IMR-90 (cell line): ENCODE results near the gene MARCHF6.

ENCODE experiments used
- CEBPB ChIP-seq: IDR thresholded peaks from 2 replicates; pipeline ENCODE4 v1.6.1; 2012; ENCODE audit warnings: low read depth, low read length, improper control_type of control experiment
- MAFK ChIP-seq: IDR thresholded peaks from 2 replicates; pipeline ENCODE4 v1.6.1; 2012; ENCODE audit warnings: low read depth, low read length, improper control_type of control experiment
- MAZ ChIP-seq: IDR thresholded peaks from 2 replicates; pipeline ENCODE4 v1.6.1; 2012; ENCODE audit warnings: low read depth, mild to moderate bottlenecking, low read length, improper control_type of control experiment, moderate library complexity, borderline replicate concordance
- RCOR1 ChIP-seq: IDR thresholded peaks from 2 replicates; pipeline ENCODE4 v1.6.1; 2012; ENCODE audit warnings: mild to moderate bottlenecking, low read length, improper control_type of control experiment; ENCODE audit not compliant: insufficient replicate concordance
- TF ChIP-seq, protein P1 (sequence below): fragments of 150-350 bp; IDR thresholded peaks from 2 replicates; pipeline ENCODE4 v1.6.1; 2017; ENCODE audit warnings: mild to moderate bottlenecking, antibody characterized with exemption, low read length, low read depth
- TF ChIP-seq, protein P2 (sequence below): conservative IDR thresholded peaks from 2 replicates; pipeline ENCODE4 v1.5.1; 2012; ENCODE audit warnings: mild to moderate bottlenecking, low read depth, low read length, improper control_type of control experiment

DNA sequence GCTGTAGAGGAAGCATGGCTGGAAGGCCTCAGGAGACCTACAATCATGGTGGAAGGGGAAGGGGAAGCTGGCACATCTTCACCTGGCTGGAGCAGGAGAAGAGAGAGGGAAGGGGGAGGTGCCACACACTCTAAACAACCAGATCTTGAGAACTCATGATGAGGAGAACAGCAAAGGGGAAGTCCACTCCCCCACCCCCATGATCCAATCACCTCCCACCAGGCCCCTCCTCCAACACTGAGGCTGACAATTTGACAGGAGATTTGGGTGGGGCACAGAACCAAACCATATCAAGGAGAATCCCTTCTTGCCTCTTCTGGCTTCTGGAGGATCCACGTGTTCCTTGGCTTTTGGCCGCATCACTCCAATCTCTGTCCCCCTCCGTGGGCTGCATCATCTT is 32.7 kb upstream of the MARCHF6 start:
- TF ChIP-seq, protein P1, sequence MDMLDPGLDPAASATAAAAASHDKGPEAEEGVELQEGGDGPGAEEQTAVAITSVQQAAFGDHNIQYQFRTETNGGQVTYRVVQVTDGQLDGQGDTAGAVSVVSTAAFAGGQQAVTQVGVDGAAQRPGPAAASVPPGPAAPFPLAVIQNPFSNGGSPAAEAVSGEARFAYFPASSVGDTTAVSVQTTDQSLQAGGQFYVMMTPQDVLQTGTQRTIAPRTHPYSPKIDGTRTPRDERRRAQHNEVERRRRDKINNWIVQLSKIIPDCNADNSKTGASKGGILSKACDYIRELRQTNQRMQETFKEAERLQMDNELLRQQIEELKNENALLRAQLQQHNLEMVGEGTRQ, result no peak
- TF ChIP-seq MAZ, result no peak
- TF ChIP-seq, protein P2, sequence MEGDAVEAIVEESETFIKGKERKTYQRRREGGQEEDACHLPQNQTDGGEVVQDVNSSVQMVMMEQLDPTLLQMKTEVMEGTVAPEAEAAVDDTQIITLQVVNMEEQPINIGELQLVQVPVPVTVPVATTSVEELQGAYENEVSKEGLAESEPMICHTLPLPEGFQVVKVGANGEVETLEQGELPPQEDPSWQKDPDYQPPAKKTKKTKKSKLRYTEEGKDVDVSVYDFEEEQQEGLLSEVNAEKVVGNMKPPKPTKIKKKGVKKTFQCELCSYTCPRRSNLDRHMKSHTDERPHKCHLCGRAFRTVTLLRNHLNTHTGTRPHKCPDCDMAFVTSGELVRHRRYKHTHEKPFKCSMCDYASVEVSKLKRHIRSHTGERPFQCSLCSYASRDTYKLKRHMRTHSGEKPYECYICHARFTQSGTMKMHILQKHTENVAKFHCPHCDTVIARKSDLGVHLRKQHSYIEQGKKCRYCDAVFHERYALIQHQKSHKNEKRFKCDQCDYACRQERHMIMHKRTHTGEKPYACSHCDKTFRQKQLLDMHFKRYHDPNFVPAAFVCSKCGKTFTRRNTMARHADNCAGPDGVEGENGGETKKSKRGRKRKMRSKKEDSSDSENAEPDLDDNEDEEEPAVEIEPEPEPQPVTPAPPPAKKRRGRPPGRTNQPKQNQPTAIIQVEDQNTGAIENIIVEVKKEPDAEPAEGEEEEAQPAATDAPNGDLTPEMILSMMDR, result no peak
- TF ChIP-seq RCOR1, result no peak
- TF ChIP-seq MAFK, result no peak
- no peak for TF ChIP-seq CEBPB
